Gastrocnemius medialis (tissue), 4 donors: ENCODE measurements around the gene CDC73. TPM values are rescaled to one million over a fixed set of nuclear protein-coding genes. Genes with fewer than 3 reads are reported as not detected.

Experiments
- ATAC-seq, 2 donors: fragments of 150-250 bp; one replicate each; pipeline ENCODE4 v1.9.1; 2016
- DNase-seq, 2 donors: peaks; one replicate each; pipeline ENCODE4 v3.0.0-alpha.2; 2019
- H3K27ac ChIP-seq, 4 donors: fragments of 200-600 bp; sonication (generic); 1 replicate in 1 of 4; 2 replicates in 3 of 4; pipeline ENCODE4 v1.5.1; 2016 to 2018; ENCODE audit warnings: mild to moderate bottlenecking in 2 of 4, moderate library complexity in 1 of 4
- H3K27me3 ChIP-seq, 3 donors: fragments of 200-600 bp; sonication (generic) in 2 of 3; 1 replicate in 1 of 3; 2 replicates in 2 of 3; pipeline versions ENCODE4 v1.5.1 to v1.6.0; 2016 to 2019; ENCODE audit warnings: mild to moderate bottlenecking in 1 of 3, moderate library complexity in 1 of 3
- H3K36me3 ChIP-seq, 2 donors: fragments of 200-600 bp; sonication (generic) in 1 of 2; one replicate each; pipeline ENCODE4 v1.5.1; 2017 to 2018
- H3K4me1 ChIP-seq, 2 donors: fragments of 200-600 bp; sonication (generic) in 1 of 2; one replicate each; pipeline ENCODE4 v1.5.1; 2016 to 2017; ENCODE audit warnings: mild to moderate bottlenecking in 2 of 2
- H3K4me3 ChIP-seq, 4 donors: fragments of 200-600 bp; sonication (generic) in 3 of 4; 1 replicate in 1 of 4; 2 replicates in 3 of 4; pipeline ENCODE4 v1.5.1; 2016 to 2019; ENCODE audit warnings: mild to moderate bottlenecking in 2 of 4
- H3K9me3 ChIP-seq, 3 donors: fragments of 200-600 bp; sonication (generic) in 2 of 3; 1 replicate in 1 of 3; 2 replicates in 2 of 3; pipeline ENCODE4 v1.5.1; 2016 to 2019
- CTCF ChIP-seq, 5 experiments: fragments of 450-650 bp in 3 of 5; fragments of 200-600 bp in 2 of 5; sonication (generic) in 2 of 5; IDR thresholded peaks in 4 of 5; conservative IDR thresholded peaks in 1 of 5; 1 replicate in 4 of 5; 2 replicates in 1 of 5; pipeline ENCODE4 v1.5.1; 2016 to 2019; ENCODE audit warnings: antibody characterized with exemption in 5 of 5, mild to moderate bottlenecking in 3 of 5, moderate library complexity in 3 of 5
- POLR2A ChIP-seq, 2 donors: fragments of 450-650 bp; IDR thresholded peaks; one replicate each; pipeline ENCODE4 v1.6.1; 2017; ENCODE audit warnings: antibody characterized with exemption in 2 of 2, mild to moderate bottlenecking in 2 of 2, moderate library complexity in 2 of 2
- in situ Hi-C, 4 donors: fragments of 200-750 bp; cut with MboI; loops; one replicate each; pipeline versions ENCODE4 v1.15.0 to v1.8.0; 2017; ENCODE audit warnings: low sequenced_read_pairs in 4 of 4
- intact Hi-C: fragments of 100-400 bp; cut with DNase I; formaldehyde crosslinking; loops from one replicate; pipeline ENCODE4 v1.15.1; 2023; ENCODE audit warnings: low total_unique reads
- total RNA-seq, 4 donors: library from RNA; depleted of rRNA; stranded (reverse); fragments of >200 nt; gene quantifications; one replicate each; pipeline versions ENCODE4 v1.1.0 to v1.2.3, GENCODE V29; 2016

Gene CDC73
- 10 to 100 TPM; 12.3 to 23.7 (median 17.4) TPM for total RNA-seq

- Histone ChIP-seq H3K27me3 (no peaks in the 10 kb centered on the region), H3K4me3 (peak within 1 kb of the TSS; percentile 74 to 87 (median 82)), H3K36me3 (peaks cover 0 to 3% of the 10 kb centered on the region in 2 donors), H3K9me3 (no peaks in the 10 kb centered on the region), H3K27ac (peak within 1 kb of the TSS; percentile 89 to 96 (median 94)), H3K4me1 (peaks cover 24 to 25% of the 10 kb centered on the region in 2 donors)
- in situ Hi-C loops (loop anchor here in 3 of 4 donors (10.0 to 25.0 kb wide), 3 partner anchors 57 to 310 kb away; partner anchors contain the start of genes RGS2 (in 2 of the 3), RO60 (in 1 of the 3) and UCHL5 (in 1 of the 3)), intact Hi-C loops (loop anchor here (1.0 kb wide), 3 partner anchors 17 to 315 kb away; partner anchors contain the start of genes GLRX2, RO60 and UCHL5)
- peak; percentile 96 for DNase-seq
- ATAC-seq, result peak; percentile 95 to 97
- TF ChIP-seq POLR2A (IDR thresholded peaks at IDR 0.05) (peak; percentile 79 to 85), CTCF (IDR thresholded peaks at IDR 0.05 in 4 of 5, conservative IDR thresholded peaks at IDR 0.05 in 1 of 5) (peak; percentile 92 to 99 (median 98))
These were observed at the start of gene CDC73 for GRCh38 chr1:193121616-193122593. CDC73 (plus strand) TSS chr1:193122031; CDS start chr1:193122201, 170 bp downstream.

GRCh38 chr1:193077991-193078390, 43.8 kb upstream of the CDC73 start:
- in situ Hi-C loops, result no loop called here
- no peak for DNase-seq
- TF ChIP-seq POLR2A (IDR thresholded peaks at IDR 0.05) (no peak), CTCF (IDR thresholded peaks at IDR 0.05 in 4 of 5, conservative IDR thresholded peaks at IDR 0.05 in 1 of 5) (no peak)
- H3K27me3 ChIP-seq, result no peaks in the 10 kb centered on the region
- H3K36me3 ChIP-seq, result peaks cover 2 to 62% of the 10 kb centered on the region in 2 donors
- H3K4me3 ChIP-seq, result no peak overlapping the region
- H3K27ac ChIP-seq, result no peak overlapping the region
- intact Hi-C loops, result no loop called here
- H3K4me1 ChIP-seq, result peaks cover 0 to 13% of the 10 kb centered on the region in 2 donors
- H3K9me3 ChIP-seq, result no peaks in the 10 kb centered on the region
- ATAC-seq, result no peak

GRCh38 chr1:193079187-193079586, 42.6 kb upstream of the CDC73 start:
- DNase-seq (no peak), ATAC-seq (no peak)
- no peaks in the 10 kb centered on the region for H3K27me3 ChIP-seq
- TF ChIP-seq CTCF (IDR thresholded peaks at IDR 0.05 in 4 of 5, conservative IDR thresholded peaks at IDR 0.05 in 1 of 5) (no peak), POLR2A (IDR thresholded peaks at IDR 0.05) (no peak)
- no peak overlapping the region for H3K4me3 ChIP-seq
- intact Hi-C loops (no loop called here), in situ Hi-C loops (no loop called here)
- peaks cover 2 to 74% of the 10 kb centered on the region in 2 donors for H3K36me3 ChIP-seq
- no peak overlapping the region for H3K27ac ChIP-seq
- H3K9me3 ChIP-seq, result no peaks in the 10 kb centered on the region
- H3K4me1 ChIP-seq, result peaks cover 0 to 13% of the 10 kb centered on the region in 2 donors

- no peak overlapping the region for H3K4me3 ChIP-seq
- in situ Hi-C loops (no loop called here), intact Hi-C loops (no loop called here)
- H3K27me3 ChIP-seq, result no peaks in the 10 kb centered on the region
- no peak overlapping the region for H3K27ac ChIP-seq
- DNase-seq, result no peak
- no peaks in the 10 kb centered on the region for H3K9me3 ChIP-seq
- TF ChIP-seq POLR2A (IDR thresholded peaks at IDR 0.05), result no peak
- no peak for TF ChIP-seq CTCF (IDR thresholded peaks at IDR 0.05 in 4 of 5, conservative IDR thresholded peaks at IDR 0.05 in 1 of 5)
- peaks cover 0 to 64% of the 10 kb centered on the region in 2 donors for H3K36me3 ChIP-seq
- no peaks in the 10 kb centered on the region for H3K4me1 ChIP-seq
- ATAC-seq, result no peak
These were observed 38.3 kb upstream of the CDC73 start for GRCh38 chr1:193083365-193084088.
